DND-41 (cell line): ENCODE results near the gene ZNF500.

Source experiments
- ATAC-seq: fragments of 200-7000 bp; cut with Tn5 transposase; 3 replicates; pipeline ENCODE4 v1.9.1; 2021; ENCODE audit warnings: low read depth; ENCODE audit not compliant: insufficient read depth
- DNase-seq: peaks from one replicate; pipeline ENCODE4 v3.0.0-alpha.2; 2020
- H2AFZ ChIP-seq: 2 replicates; pipeline ENCODE4 v1.6.0; 2012; ENCODE audit warnings: low read depth, low read length
- H3K27ac ChIP-seq: 2 replicates; pipeline ENCODE4 v1.5.1; 2012; ENCODE audit warnings: low read length, inconsistent platforms
- H3K27me3 ChIP-seq: fragments of 200-600 bp; sonication (generic); 2 replicates; pipeline ENCODE4 v1.6.0; 2012; ENCODE audit warnings: low read length, mild to moderate bottlenecking, inconsistent platforms; ENCODE audit not compliant: insufficient read depth, poor library complexity
- H3K36me3 ChIP-seq: 2 replicates; pipeline ENCODE4 v1.5.1; 2012; ENCODE audit warnings: low read length, inconsistent platforms; ENCODE audit not compliant: insufficient read depth
- H3K4me1 ChIP-seq: 2 replicates; pipeline ENCODE4 v1.5.1; 2012; ENCODE audit warnings: mild to moderate bottlenecking, low read length; ENCODE audit not compliant: insufficient read depth
- H3K4me2 ChIP-seq: 2 replicates; pipeline ENCODE4 v1.6.0; 2012; ENCODE audit warnings: mild to moderate bottlenecking, moderate library complexity, low read length, inconsistent platforms; ENCODE audit not compliant: insufficient read depth
- H3K4me3 ChIP-seq, 2 experiments: fragments of 200-600 bp in 1 of 2; shearing (Covaris generic) in 1 of 2; 2 replicates each; pipeline ENCODE4 v1.5.1; 2012 to 2016; ENCODE audit warnings: inconsistent platforms in 2 of 2, low read length in 2 of 2, mild to moderate bottlenecking in 2 of 2, low read depth in 1 of 2, moderate library complexity in 1 of 2
- H3K79me2 ChIP-seq: 2 replicates; pipeline ENCODE4 v1.6.0; 2012; ENCODE audit warnings: low read length, inconsistent platforms; ENCODE audit not compliant: insufficient read depth
- H3K9ac ChIP-seq: 2 replicates; pipeline ENCODE4 v1.6.0; 2012; ENCODE audit warnings: low read depth, mild to moderate bottlenecking, inconsistent platforms, low read length, moderate library complexity
- H3K9me3 ChIP-seq: 2 replicates; pipeline ENCODE4 v1.5.1; 2012; ENCODE audit warnings: low read length, moderate library complexity, mild to moderate bottlenecking, inconsistent platforms; ENCODE audit not compliant: insufficient read depth, severe bottlenecking
- H4K20me1 ChIP-seq: 2 replicates; pipeline ENCODE4 v1.6.0; 2012; ENCODE audit warnings: low read length; ENCODE audit not compliant: insufficient read depth
- CTCF ChIP-seq: IDR thresholded peaks from 2 replicates; pipeline ENCODE4 v1.5.1; 2012; ENCODE audit warnings: borderline replicate concordance, low read length, moderate library complexity, mild to moderate bottlenecking; ENCODE audit not compliant: poor library complexity, severe bottlenecking; ENCODE audit errors: extremely low read depth
- EZH2 ChIP-seq: IDR thresholded peaks from 3 replicates; pipeline ENCODE4 v1.6.1; 2012; ENCODE audit warnings: borderline replicate concordance, low read depth, mild to moderate bottlenecking, moderate library complexity, low read length, inconsistent platforms; ENCODE audit not compliant: severe bottlenecking

The ZNF500 gene

GRCh38 chr16:4700380-4700996 is 66.5 kb downstream of the ZNF500 start:
- Histone ChIP-seq H3K79me2 (peaks cover 5% of the 10 kb centered on the region), H3K4me2 (no peak overlapping the region), H3K4me3 (no peak overlapping the region), H4K20me1 (peaks cover 16% of the 10 kb centered on the region), H3K9me3 (no peaks in the 10 kb centered on the region), H3K27me3 (no peaks in the 10 kb centered on the region), H3K27ac (no peak overlapping the region), H2AFZ (no peak overlapping the region), H3K4me1 (peaks cover under 1% of the 10 kb centered on the region; the same call in 1 of the 2 replicates), H3K9ac (no peak overlapping the region), H3K36me3 (peaks cover 68% of the 10 kb centered on the region)
- no peak for DNase-seq
- TF ChIP-seq EZH2 = no peak
- TF ChIP-seq CTCF = no peak
- ATAC-seq = no peak

GRCh38 chr16:4699046-4699556 is 67.9 kb downstream of the ZNF500 start:
- no peak for DNase-seq
- Histone ChIP-seq H3K4me2 (no peak overlapping the region), H3K27me3 (no peaks in the 10 kb centered on the region), H3K4me3 (no peak overlapping the region), H3K79me2 (peaks cover 19% of the 10 kb centered on the region), H3K27ac (no peak overlapping the region), H2AFZ (no peak overlapping the region), H3K4me1 (peaks cover 13% of the 10 kb centered on the region), H4K20me1 (peaks cover 29% of the 10 kb centered on the region), H3K9ac (no peak overlapping the region), H3K9me3 (no peaks in the 10 kb centered on the region), H3K36me3 (peaks cover 73% of the 10 kb centered on the region)
- TF ChIP-seq CTCF (no peak), EZH2 (no peak)
- ATAC-seq = no peak

GRCh38 chr16:4698321-4699045 is 68.5 kb downstream of the ZNF500 start:
- H3K9ac ChIP-seq = no peak overlapping the region
- H4K20me1 ChIP-seq = peaks cover 29% of the 10 kb centered on the region
- H3K4me1 ChIP-seq = peaks cover 13% of the 10 kb centered on the region
- no peaks in the 10 kb centered on the region for H3K27me3 ChIP-seq
- H2AFZ ChIP-seq = no peak overlapping the region
- H3K4me3 ChIP-seq = no peak overlapping the region
- ATAC-seq = no peak
- no peaks in the 10 kb centered on the region for H3K9me3 ChIP-seq
- no peak overlapping the region for H3K4me2 ChIP-seq
- no peak overlapping the region for H3K27ac ChIP-seq
- no peak for DNase-seq
- no peak for TF ChIP-seq CTCF
- TF ChIP-seq EZH2 = no peak
- peaks cover 70% of the 10 kb centered on the region for H3K36me3 ChIP-seq
- peaks cover 25% of the 10 kb centered on the region for H3K79me2 ChIP-seq
